Measurements from ENCODE around the gene PSG5. TPM values are rescaled to one million over a fixed set of nuclear protein-coding genes. Genes with fewer than 3 reads are reported as not detected.
"Not testable (repeated sequence)": the region's sequence is repeated elsewhere in the genome, so short reads cannot be mapped to it uniquely, and the experiment has no call there.

PSG5 gene
- total RNA-seq: not detected
- polyA plus RNA-seq: not detected
- long read RNA-seq, donor 1: 0 reads
- long read RNA-seq, donor 2: 0 reads

GRCh38 chr19:43186311-43186935 is at the start of gene PSG5:
TSS of gene PSG5 (minus strand) at chr19:43186536. CDS start at chr19:43186405, 131 bp downstream.
- WGBS, 3 donors: 56 to 67% (median 64%) methylated on average over 7 of the region's 7 CpGs
- ATAC-seq; H3K36me3 ChIP-seq (ENCODE audit: insufficient read depth in 1 of 2, low read depth in 1 of 2); H3K27ac ChIP-seq; H3K27me3 ChIP-seq (ENCODE audit: insufficient read depth in 3 of 3, low read length in 2 of 3); DNase-seq; H3K4me3 ChIP-seq; H3K9me3 ChIP-seq; H3K4me1 ChIP-seq; intact Hi-C loops (cut with DNase I): not testable (repeated sequence)

- H3K9me3 ChIP-seq; H3K27ac ChIP-seq; H3K27me3 ChIP-seq (ENCODE audit: insufficient read depth in 3 of 3, low read length in 2 of 3); DNase-seq; H3K36me3 ChIP-seq (ENCODE audit: insufficient read depth in 1 of 2, low read depth in 1 of 2); ATAC-seq; H3K4me3 ChIP-seq; H3K4me1 ChIP-seq; intact Hi-C loops (cut with DNase I): not testable (repeated sequence)
- WGBS, 3 donors: 55 to 62% (median 61%) methylated on average over 3 of the region's 3 CpGs
Observed at GRCh38 chr19:43235686-43236085, 49.4 kb upstream of the PSG5 start.

GRCh38 chr19:43229315-43229714 is 43.0 kb upstream of the PSG5 start:
- Histone ChIP-seq H3K27ac (no peak overlapping the region), H3K9me3 (no peaks in the 10 kb centered on the region), H3K4me3 (no peak overlapping the region), H3K4me1 (no peaks in the 10 kb centered on the region), H3K36me3 (ENCODE audit: insufficient read depth in 1 of 2, low read depth in 1 of 2) (no peaks in the 10 kb centered on the region), H3K27me3 (ENCODE audit: insufficient read depth in 3 of 3, low read length in 2 of 3) (no peaks in the 10 kb centered on the region)
- intact Hi-C loops (cut with DNase I): no loop called here
- TF ChIP-seq CTCF (IDR thresholded peaks at IDR 0.05): no peak
- 76 to 83% (median 82%) methylated on average over 2 of the region's 2 CpGs for WGBS, 3 donors
- DNase-seq (no peak), ATAC-seq (no peak)

GRCh38 chr19:43228730-43229129 is 42.4 kb upstream of the PSG5 start:
- H3K36me3 ChIP-seq (ENCODE audit: insufficient read depth in 1 of 2, low read depth in 1 of 2); H3K9me3 ChIP-seq; DNase-seq; H3K4me1 ChIP-seq; intact Hi-C loops (cut with DNase I); H3K4me3 ChIP-seq; H3K27ac ChIP-seq; ATAC-seq; H3K27me3 ChIP-seq (ENCODE audit: insufficient read depth in 3 of 3, low read length in 2 of 3): not testable (repeated sequence)
- WGBS, 3 donors: 70 to 72% (median 72%) methylated on average over 2 of the region's 2 CpGs

DNA sequence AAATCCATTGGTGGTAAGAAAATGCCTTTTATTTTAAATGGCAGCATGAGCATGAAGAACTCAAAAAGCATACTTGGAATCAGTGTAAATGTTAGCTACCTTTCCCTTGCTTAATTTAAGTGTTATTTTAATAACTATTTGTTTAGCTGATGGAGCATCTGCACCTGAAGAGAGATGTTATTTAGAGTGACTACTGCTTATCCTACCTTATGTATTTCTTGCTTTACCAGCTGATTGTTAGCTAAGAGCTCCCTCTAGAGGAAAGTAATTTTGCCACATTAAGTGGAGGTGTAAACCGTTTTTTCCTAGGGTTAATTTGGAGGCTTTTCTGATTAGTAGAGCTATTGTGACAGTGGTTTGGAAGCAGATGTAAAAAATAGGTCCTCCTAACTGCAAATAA is 40.6 kb upstream of the PSG5 start:
- 70 to 77% (median 76%) methylated on average over 1 of the region's 1 CpG for WGBS, 3 donors
- H3K9me3 ChIP-seq; ATAC-seq; H3K27ac ChIP-seq; DNase-seq; H3K36me3 ChIP-seq (ENCODE audit: insufficient read depth in 1 of 2, low read depth in 1 of 2); H3K4me3 ChIP-seq; H3K4me1 ChIP-seq; intact Hi-C loops (cut with DNase I); H3K27me3 ChIP-seq (ENCODE audit: insufficient read depth in 3 of 3, low read length in 2 of 3): not testable (repeated sequence)

DNA sequence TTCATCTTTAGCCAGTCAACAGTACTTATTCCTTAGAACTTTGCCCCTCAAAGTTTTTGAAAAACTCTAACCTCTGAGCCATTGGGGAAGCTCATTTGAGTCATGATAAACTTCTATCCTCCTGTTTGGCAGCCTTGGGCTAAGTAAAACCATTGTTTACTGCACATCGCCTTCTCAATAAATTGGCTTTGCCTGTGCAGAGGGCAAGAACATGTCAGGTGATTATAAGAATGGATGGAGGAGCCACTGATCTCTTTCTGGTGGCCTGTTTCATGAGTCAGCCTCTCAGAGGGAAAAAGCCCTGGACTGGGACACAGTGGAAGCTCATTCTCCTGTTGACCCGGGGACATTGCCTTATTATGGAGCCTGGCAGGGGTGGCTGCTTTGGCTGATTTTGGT is 38.5 kb upstream of the PSG5 start:
- no peaks in the 10 kb centered on the region for H3K9me3 ChIP-seq
- H3K27ac ChIP-seq: no peak overlapping the region
- H3K4me3 ChIP-seq: no peak overlapping the region
- no peaks in the 10 kb centered on the region for H3K27me3 ChIP-seq (ENCODE audit: insufficient read depth in 3 of 3, low read length in 2 of 3)
- no peaks in the 10 kb centered on the region for H3K4me1 ChIP-seq
- intact Hi-C loops (cut with DNase I): no loop called here
- no peaks in the 10 kb centered on the region for H3K36me3 ChIP-seq (ENCODE audit: insufficient read depth in 1 of 2, low read depth in 1 of 2)
- WGBS, 3 donors: 82 to 90% (median 90%) methylated on average over 2 of the region's 2 CpGs
- DNase-seq (no peak), ATAC-seq (no peak)
- no peak for TF ChIP-seq CTCF (IDR thresholded peaks at IDR 0.05)

DNA sequence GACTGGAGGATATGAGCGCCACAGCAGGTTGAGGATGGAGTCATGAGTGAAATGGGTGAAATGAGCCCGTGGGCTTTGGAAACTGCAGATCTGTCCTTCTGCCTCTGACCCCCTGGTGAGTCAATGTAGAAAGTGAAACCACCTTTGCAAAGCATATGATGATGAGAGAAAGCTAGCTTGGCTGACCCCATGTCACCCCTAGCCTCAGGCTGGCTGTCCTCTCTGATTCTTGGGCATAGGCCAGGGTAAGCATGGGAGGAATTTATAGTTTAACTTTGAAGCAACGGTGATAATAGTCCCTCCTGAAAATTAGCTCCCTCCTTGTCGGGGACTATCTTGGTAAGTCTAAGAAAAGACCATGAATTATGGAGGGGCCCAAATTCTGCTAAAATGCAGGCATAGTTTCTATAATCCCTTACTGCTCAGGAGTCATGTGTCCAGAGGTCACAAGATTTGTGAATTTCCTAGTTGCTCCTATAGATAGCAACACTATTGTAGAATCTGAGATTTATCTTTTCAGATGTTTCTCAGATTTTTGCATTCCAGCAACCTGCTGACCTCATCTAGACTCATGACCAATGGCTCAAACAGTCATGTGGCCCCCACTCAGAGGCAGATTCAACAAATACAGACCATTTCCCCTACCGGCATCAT is 38.0 kb upstream of the PSG5 start:
- ATAC-seq; H3K27ac ChIP-seq; intact Hi-C loops (cut with DNase I); DNase-seq; H3K4me3 ChIP-seq; H3K4me1 ChIP-seq; H3K9me3 ChIP-seq; H3K36me3 ChIP-seq (ENCODE audit: insufficient read depth in 1 of 2, low read depth in 1 of 2); H3K27me3 ChIP-seq (ENCODE audit: insufficient read depth in 3 of 3, low read length in 2 of 3): not testable (repeated sequence)
- WGBS, 3 donors: 66 to 76% (median 68%) methylated on average over 5 of the region's 5 CpGs

GRCh38 chr19:43221891-43222290 is 35.6 kb upstream of the PSG5 start:
- H3K4me3 ChIP-seq; H3K27me3 ChIP-seq (ENCODE audit: insufficient read depth in 3 of 3, low read length in 2 of 3); ATAC-seq; DNase-seq; H3K4me1 ChIP-seq; H3K36me3 ChIP-seq (ENCODE audit: insufficient read depth in 1 of 2, low read depth in 1 of 2); intact Hi-C loops (cut with DNase I); H3K9me3 ChIP-seq; H3K27ac ChIP-seq: not testable (repeated sequence)
- WGBS, 3 donors: 90 to 96% (median 91%) methylated on average over 13 to 22 of the region's 22 CpGs

- H3K36me3 ChIP-seq (ENCODE audit: insufficient read depth in 1 of 2, low read depth in 1 of 2); intact Hi-C loops (cut with DNase I); H3K4me3 ChIP-seq; H3K9me3 ChIP-seq; H3K27me3 ChIP-seq (ENCODE audit: insufficient read depth in 3 of 3, low read length in 2 of 3); DNase-seq; H3K4me1 ChIP-seq; H3K27ac ChIP-seq; ATAC-seq: not testable (repeated sequence)
- WGBS, 3 donors: 69 to 79% (median 74%) methylated on average over 4 of the region's 4 CpGs
Observed at GRCh38 chr19:43219136-43219535, 32.8 kb upstream of the PSG5 start.

DNA sequence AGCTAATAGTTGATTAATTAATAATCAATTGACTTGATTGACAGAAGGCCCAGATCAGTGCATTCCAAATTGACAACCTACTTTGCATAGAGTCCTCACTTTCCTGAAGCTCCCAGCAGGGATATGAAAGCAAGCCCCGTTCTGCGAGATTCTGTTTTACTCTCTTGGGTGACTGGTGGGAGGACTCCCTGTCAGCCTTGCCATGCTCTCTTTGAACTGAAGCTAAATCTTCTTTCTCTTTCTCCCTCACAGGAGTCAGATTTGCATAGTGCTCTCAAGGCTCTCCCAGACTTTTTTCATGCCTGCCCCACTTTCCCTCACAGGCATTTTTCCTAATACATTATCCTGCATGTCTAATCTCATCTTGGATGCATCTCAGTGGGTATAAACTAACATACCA is 29.5 kb upstream of the PSG5 start:
- 13 to 29% (median 19%) methylated on average over 2 of the region's 2 CpGs for WGBS, 3 donors
- ATAC-seq; H3K4me1 ChIP-seq; H3K36me3 ChIP-seq (ENCODE audit: insufficient read depth in 1 of 2, low read depth in 1 of 2); H3K27me3 ChIP-seq (ENCODE audit: insufficient read depth in 3 of 3, low read length in 2 of 3); intact Hi-C loops (cut with DNase I); H3K4me3 ChIP-seq; H3K9me3 ChIP-seq; H3K27ac ChIP-seq; DNase-seq: not testable (repeated sequence)

Data from psoas muscle (tissue), 8 donors.